GM04503 (cell line): Measurements from ENCODE around the gene CCN5.
"Not testable (repeated sequence)": the region's sequence is repeated elsewhere in the genome, so short reads cannot be mapped to it uniquely, and the experiment has no call there.

Experiments used
- DNase-seq: peaks from one replicate; pipeline ENCODE4 v3.0.0-alpha.2; 2012; ENCODE audit warnings: low read depth

Gene CCN5

DNA sequence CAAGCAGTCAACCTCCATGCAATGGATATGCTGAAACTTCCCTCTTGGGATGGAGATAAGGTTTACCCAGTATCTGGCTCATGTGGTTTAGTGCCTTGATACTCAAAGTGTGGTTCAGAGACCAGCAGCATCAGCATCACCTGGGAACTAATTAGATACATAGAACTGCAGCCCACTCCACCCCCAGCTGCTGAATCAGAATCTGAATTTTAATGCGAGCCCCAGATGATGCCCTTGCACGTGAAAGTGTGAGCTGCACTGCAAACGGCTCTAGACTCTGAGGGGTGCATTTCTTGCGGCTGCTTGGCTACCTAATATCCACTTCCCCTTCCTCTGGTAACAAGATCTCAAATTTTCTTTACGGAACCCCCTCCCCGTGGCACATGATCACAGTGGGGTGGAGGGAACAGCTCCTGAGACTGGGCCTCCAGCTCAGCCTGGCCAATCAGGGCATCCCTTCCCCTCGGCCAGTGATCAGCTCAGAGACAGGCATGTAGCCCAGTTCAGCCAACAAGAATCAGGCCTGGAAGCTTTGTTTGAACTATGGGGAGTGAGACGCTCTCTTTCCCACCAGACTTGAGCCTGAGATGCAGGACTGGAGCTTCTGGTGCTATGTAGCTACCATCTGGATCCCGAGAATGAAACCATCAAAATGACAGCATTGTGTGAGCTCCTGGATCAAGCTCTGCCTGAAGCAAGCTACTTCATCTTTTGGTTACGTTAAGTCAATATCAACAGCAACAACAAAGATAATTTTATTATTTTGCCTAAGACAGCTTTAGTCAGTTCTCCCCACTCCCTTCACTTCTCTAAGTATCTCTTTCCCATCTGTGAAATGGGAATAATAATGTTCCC lies 43.3 kb downstream of the CCN5 start:
- no peak for DNase-seq

DNA sequence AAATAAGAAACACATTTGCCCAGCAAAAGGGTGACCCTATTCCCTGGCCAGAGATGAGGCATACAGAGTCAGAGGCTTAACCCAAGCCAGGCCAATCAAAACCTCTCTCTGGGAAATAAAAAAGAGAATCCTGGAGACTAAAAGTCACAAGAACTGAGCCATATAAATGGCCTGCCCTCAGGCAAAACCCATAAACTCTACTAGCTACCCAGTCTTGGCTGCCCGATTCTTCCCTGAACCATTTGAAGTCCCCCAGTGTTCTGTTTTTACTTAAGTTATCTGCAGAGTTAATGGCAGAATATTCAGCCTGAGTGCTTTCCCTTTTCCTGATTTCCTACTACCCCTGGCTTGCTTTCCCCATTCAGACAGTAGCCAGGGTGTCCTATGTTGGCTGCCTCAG lies 44.4 kb downstream of the CCN5 start:
- no peak for DNase-seq

DNA sequence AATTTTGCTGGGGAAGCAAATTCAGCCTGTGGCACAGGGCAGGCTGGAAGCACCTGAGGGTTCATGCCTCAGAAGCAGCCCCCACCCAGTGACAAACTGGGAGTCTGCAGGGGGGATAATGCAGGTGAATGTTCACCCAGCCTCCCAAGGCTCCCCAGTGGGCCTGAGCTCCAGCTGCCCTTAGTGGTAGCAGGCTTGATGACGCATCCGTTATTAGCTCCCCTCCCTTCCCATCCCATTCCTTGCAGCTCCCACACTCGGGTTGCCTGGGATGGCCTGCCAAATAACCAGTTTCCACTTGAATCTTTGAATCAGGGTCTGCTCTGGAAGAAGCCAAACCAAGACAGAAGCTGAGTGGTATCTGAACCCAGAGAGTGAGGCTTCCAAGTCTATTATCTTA lies 46.3 kb downstream of the CCN5 start:
- DNase-seq = no peak

DNA sequence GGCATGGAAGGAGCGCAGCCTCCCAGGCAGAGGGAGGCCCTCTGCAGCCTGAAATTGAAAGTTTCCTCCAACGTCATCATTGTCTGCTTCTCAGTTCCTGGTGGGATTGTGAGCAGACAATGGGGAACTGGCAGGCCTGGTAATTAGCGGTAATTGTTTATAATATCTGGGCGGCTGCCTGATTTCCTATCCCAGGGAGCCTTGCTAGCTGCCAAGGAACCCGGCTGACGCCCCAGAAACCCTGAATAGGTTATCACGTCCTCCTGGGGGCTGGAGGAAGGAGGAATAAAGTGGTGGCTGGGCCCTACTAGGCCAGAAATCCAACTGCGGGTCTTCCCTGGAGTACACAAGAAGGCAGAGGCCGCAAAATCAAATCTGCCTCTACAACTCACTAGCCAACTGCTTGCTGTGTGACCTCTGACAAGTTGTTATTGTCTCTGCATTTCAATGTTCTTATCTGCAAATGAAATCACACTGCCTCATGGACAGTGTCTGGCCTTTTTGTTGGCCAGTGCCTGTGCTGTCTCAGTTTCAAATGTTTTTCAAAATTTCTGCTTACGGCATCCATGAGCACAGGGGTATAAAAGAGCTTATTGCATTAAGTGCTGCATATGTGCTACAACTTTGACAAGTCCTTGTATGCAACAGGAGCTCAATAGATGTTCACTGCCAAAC lies 47.4 kb downstream of the CCN5 start:
- no peak for DNase-seq

DNA sequence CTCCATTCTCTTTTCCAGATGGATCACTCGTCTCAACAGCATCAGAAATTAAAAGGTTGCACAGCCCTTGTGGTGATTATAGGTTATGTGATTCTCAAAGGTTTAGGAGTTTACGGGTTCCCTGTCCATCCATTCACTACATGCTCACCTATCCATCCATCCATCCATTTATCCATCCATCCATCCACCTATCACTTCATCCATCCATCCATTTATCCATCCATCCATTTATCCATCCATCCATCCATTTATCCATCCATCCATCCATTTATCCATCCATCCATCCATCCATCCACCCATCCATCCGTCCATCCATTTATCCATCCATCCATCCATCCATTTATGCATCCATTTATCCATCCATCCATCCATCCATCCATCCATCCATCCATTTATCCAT lies 48.6 kb downstream of the CCN5 start:
- not testable (repeated sequence) for DNase-seq

DNA sequence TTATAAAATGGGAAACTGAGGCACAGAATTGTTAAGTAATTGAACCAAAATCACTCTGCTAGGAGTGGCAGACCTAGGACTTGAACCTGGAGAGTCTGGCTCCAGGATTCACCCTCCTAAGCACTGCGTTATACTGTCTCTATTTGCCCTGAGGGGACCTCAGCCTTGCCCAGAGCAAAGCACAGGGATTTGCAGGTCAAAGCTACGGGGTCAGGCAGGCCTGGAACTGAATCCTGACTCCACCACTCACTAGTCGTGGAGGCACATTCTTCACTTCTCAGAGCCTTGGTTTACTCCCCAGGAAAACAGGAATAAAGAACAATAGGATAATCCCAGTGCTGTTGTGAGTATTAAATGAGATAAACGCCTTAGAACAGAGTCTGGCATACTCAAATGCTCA lies 49.9 kb downstream of the CCN5 start:
- DNase-seq = no peak

DNA sequence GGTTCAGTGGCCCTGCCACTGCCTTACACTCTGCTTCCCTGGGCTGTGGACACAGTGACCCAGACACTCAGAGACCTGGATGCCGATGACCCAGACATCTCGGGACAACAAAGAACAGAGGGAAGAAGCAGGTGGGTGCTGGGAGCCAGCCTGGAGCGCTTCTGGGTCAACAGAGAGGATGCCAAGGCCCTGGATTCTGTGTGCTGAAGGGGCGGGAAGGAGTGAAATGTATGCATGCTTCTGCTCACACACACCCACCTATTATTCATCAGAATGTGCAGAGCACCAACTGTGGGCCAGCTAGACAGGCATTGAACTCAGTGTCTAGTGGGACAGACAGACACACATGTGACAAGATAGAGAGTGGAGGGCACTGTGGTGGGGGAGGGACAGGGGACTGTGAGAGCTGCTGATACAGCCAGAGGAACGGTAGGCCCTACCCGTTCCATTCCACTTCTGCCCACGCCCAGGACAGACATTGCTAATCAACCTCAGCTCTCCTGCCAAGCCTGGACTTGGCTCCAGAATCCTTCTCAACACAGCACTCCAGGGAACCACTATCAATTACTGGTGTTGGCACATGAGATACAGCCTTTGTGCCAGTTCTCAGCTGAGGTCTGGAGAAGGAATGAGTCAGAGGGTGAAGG lies 50.7 kb downstream of the CCN5 start:
- DNase-seq = no peak

DNA sequence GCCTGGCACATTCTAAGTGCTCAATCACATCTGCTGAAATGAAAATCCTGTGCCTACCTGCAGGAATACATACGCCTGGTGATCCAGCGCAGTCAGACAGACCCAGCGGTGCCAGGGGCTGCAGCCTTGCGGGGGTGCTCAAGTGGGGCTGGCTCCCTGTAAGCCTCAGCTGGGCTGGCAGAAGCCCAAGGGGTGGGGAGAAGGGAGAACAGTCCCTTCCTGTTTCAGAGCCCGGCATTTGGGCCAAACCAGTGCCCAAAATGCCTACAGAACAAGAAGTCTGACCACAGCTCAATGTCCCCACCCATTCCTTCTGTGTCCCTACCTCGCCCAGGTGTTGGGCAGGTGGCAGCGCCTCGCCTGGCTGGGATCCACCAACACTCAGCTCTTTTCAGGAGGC lies 53.1 kb downstream of the CCN5 start:
- DNase-seq = no peak

DNA sequence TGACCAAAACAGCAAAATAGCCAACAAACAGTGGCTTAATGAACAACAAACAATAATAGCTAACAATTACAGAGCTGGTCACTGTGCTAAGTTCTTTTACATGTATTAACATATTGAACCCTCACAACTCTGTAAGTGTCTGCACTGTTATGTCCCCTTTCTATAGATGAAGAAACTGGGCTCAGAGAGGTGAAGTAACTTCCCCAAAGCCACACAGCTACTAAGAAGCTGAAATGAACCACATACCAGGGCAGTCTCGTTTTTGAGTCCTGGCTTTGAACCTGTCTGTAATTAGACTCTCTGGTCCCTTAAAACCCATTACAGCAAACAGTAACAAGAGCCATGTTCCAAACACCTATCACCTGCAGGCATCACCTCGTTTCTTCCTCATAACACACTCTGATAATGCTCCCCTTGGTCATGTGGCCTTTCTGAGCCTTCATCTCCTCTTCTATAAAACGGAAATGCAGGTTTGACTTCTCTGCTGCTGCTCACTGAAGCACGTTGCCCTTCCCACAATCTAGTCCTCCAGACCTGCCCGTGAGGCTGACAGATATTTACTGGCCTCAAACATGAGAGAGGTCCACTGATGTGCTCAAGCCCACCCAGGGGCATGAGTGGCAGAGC lies 53.8 kb downstream of the CCN5 start:
- DNase-seq = no peak

DNA sequence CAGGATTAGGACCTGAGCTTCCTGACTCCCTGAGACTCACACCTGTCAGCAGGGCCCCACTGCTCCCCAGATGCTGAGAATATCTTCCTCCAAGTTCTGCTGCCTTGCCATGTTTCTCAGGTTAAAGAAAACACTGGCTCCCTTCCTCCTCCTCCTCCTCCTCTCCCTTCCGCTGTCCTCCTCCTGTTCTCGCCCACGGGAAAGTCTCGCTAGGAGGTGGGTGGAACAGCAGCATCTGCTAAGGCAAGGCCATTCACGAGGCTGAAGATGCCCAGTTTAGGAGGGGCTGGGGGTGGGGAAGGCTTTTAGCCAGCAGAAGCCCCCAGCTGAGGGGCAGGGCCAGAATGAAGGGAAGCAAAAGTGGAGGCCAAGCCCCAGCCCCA lies 54.3 kb downstream of the CCN5 start:
- no peak for DNase-seq

DNA sequence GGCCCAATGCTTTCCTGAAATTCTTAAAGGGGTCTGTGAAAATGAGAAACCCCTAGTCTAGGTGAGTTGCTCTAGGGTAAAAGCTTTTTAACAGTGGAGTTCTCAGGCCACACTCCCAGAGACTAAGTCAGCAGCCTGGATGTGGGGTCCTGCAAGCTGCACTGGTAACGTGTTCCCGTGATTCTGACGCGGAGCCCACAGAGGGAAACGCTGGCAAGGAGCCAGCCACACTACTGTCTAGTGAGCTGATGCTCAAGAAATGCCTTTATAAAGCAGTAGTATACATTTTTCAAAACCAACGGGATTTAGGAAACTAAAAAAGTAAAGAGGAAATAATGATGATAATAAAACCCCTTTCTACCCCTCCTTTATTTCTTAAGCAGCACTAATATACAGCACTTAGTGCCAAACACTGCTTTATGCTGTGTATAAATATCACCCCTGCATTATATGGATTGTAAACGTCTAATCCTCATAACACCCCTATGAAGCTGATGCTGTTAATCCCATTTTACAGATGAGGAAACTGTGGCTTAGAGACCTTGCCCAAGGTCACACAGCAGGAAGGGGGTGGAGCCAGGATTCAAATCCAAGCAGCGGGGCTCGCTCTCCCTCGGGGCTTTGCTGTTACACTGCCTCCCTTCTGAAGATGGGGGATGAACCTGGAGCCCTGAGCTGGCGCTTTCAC lies 55.5 kb downstream of the CCN5 start:
- no peak for DNase-seq

DNA sequence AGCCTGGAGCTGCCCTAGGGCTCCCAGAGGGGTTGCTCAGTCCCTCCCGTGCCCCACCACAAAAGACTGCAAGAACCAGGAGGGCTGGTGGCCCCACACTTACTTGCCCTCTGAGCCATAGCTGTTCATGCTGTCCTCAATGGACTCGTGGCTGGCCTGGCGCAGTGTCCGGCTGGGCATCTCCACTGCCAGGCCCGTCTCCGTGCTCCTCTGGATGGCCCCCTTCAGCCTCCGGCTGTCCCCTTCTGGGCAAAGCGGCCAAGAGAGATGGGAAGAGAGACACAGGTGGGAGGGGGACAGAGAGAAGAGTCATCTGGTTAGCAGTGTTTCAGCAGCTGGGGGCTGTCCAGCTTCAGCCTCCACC lies 56.0 kb downstream of the CCN5 start:
- DNase-seq = no peak

DNA sequence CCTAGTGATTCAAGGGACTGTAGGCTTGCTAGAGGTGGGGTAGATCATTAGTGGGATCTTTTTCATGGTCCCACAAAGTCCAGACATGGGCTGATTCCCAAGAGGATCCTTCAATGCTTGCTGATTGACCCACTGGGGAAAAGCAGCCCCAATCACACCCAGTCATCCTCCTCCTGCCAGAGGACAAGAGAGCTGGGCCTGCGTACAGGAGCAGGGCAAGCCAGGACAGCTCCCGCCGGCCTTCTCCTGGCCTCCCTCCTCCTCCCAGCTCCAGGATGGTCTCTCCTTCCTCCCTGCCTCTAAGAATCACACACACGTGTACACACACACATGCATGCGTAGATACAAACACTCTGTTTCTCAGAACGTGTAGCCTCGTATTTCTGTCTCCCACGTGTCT lies 57.5 kb downstream of the CCN5 start:
- no peak for DNase-seq

DNA sequence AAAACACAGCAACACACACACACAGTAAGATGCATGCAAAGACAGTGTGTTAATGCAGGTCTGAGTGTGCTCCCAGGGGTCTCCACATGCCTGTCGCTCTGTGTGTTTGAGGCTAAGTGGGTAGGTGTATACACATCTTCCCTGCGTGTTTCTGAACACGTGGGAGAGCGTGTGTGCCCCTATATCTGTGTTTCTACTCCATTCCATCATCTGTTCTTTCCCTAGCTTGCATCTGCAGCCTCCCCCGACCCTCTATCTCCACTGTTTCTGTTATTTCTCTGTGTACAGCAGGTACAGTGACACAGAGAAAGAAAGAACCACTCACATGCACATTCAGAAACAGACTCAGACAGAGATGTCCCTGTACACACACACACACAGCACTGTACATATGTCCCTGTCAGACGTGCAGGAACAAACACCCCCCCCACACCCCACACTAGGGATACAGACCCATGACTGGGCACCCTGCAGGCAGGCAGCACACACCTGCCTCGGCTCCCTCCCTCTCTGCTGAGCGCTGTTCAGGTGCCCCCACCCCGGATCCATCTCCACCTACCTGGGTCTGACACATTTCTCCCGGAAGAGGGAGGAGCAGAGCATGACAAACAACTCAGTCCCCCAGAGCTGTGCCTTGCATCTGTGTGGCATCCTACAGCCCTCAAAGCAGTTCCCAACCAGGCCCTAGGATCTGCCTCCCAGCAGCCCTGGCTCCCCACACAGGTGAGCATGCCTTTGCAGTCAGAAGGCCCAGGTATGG lies 58.1 kb downstream of the CCN5 start:
- no peak for DNase-seq

DNA sequence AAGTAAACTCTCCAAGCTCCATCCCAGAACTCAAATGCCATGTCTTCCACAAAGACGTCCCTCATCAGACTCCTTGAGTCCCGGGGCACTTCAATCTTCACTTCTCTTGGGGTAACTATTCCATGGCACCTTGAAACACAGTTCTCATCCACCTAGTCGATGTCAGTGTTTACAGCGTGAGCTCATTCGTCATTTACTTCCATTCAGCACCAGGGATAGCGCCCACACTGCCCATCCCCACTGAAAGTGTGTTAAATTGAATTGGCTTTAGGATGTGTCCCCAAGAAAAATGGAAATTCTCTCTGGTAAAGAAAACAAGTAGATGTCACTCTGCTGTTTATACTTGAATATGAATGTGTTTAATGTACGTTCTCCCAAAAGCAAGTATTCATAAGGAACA lies 61.8 kb downstream of the CCN5 start:
- no peak for DNase-seq
